ENCODE measurements around the gene CFB. TPM values are rescaled to one million over a fixed set of nuclear protein-coding genes. Genes with fewer than 3 reads are reported as not detected.

CFB gene
- total and polyA plus RNA-seq, 2 of the 13 experiments (the other 11 are each of a cell fraction or from before 2014, with no cell fraction given) = 171 to 513 TPM

DNA sequence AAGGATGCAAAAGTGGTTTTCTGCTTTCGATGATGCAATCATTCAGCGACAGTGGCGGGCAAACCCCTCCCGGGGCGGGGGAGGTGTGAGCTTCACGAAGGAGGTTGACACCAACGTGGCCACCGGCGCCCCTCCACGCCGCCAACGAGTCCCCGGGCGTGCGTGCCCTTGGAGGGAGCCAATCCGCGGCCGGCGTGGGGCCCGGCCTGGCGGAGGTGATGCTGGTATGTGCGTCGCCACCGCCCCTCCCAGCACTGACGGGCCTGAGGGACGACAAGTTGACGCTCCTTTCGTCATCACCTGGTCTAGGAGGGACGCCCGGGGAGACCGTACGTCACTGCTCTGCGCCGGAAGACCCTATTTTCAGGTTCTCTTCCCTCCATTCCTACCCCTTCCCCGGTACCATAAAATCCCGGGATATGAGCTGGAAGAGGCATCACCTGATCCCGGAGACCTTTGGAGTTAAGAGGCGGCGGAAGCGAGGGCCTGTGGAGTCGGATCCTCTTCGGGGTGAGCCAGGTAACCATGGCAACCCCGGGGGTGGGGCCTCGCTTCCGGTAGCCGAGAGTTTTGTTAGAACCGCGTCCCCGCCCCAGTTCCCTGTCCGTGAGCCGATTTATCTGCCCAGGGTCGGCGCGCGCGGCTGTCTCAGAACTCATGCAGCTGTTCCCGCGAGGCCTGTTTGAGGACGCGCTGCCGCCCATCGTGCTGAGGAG is 26.3 kb downstream of the CFB start, which contains the start of gene DXO (continued):
- TF ChIP-seq DNMT1 (CRISPR knock-in tag; IDR thresholded peaks at IDR 0.05) (peak; percentile 28; the same call in 1 of the 2 replicates), IKZF4 (CRISPR knock-in tag; IDR thresholded peaks at IDR 0.05; ENCODE audit: borderline replicate concordance, low read depth, not compliant biosample characterization) (peak; percentile 76), MBNL3 (CRISPR knock-in tag; conservative IDR thresholded peaks at IDR 0.05) (no peak), HNRNPUL1 (IDR thresholded peaks at IDR 0.05; ENCODE audit: low read depth, low read length) (no peak), ZFP36L2 (CRISPR knock-in tag; IDR thresholded peaks at IDR 0.05) (no peak), ZSCAN25 (CRISPR knock-in tag; IDR thresholded peaks at IDR 0.05) (no peak), TARDBP (CRISPR knock-in tag; IDR thresholded peaks at IDR 0.05) (peak; percentile 77; the same call in 1 of the 2 replicates), RAD51 (IDR thresholded peaks at IDR 0.05; ENCODE audit: borderline replicate concordance) (no peak), CBX1 (IDR thresholded peaks at IDR 0.05; ENCODE audit: low read depth) (peak; percentile 63), ZNF432 (CRISPR knock-in tag; IDR thresholded peaks at IDR 0.05; ENCODE audit: borderline replicate concordance) (no peak), ZFYVE20 (CRISPR knock-in tag; IDR thresholded peaks at IDR 0.05; ENCODE audit: borderline replicate concordance, low read depth) (peak; percentile 77; the same call in 1 of the 2 replicates), ZNF781 (CRISPR knock-in tag; IDR thresholded peaks at IDR 0.05; ENCODE audit: borderline replicate concordance, not compliant biosample characterization) (no peak), MATR3 (CRISPR knock-in tag; IDR thresholded peaks at IDR 0.05) (no peak), SETDB1 (CRISPR knock-in tag; IDR thresholded peaks at IDR 0.05; ENCODE audit: borderline replicate concordance) (no peak), FOXC1 (CRISPR knock-in tag; IDR thresholded peaks at IDR 0.05; ENCODE audit: borderline replicate concordance) (peak; percentile 8), ZNF614 (CRISPR knock-in tag; IDR thresholded peaks at IDR 0.05; ENCODE audit: borderline replicate concordance) (no peak; the same call in 1 of the 2 replicates), ISX (CRISPR knock-in tag; conservative IDR thresholded peaks at IDR 0.05) (0 out of 2 replicates have a peak, but pooled peaks have one; percentile 32), SMARCC2 (IDR thresholded peaks at IDR 0.05) (peak; percentile 85; the same call in 1 of the 2 replicates), TMF1 (CRISPR knock-in tag; IDR thresholded peaks at IDR 0.05; ENCODE audit: low read depth) (peak; percentile 19; the same call in 1 of the 2 replicates)
- TF ChIP-seq, protein P1, sequence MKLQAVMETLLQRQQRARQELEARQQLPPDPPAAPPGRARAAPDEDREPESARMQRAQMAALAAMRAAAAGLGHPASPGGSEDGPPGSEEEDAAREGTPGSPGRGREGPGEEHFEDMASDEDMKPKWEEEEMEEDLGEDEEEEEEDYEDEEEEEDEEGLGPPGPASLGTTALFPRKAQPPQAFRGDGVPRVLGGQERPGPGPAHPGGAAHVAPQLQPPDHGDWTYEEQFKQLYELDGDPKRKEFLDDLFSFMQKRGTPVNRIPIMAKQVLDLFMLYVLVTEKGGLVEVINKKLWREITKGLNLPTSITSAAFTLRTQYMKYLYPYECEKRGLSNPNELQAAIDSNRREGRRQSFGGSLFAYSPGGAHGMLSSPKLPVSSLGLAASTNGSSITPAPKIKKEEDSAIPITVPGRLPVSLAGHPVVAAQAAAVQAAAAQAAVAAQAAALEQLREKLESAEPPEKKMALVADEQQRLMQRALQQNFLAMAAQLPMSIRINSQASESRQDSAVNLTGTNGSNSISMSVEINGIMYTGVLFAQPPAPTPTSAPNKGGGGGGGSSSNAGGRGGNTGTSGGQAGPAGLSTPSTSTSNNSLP (IDR thresholded peaks at IDR 0.05; ENCODE audit: low read depth, low read length) = no peak
- TF ChIP-seq, protein P2, sequence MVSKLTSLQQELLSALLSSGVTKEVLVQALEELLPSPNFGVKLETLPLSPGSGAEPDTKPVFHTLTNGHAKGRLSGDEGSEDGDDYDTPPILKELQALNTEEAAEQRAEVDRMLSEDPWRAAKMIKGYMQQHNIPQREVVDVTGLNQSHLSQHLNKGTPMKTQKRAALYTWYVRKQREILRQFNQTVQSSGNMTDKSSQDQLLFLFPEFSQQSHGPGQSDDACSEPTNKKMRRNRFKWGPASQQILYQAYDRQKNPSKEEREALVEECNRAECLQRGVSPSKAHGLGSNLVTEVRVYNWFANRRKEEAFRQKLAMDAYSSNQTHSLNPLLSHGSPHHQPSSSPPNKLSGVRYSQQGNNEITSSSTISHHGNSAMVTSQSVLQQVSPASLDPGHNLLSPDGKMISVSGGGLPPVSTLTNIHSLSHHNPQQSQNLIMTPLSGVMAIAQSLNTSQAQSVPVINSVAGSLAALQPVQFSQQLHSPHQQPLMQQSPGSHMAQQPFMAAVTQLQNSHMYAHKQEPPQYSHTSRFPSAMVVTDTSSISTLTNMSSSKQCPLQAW (CRISPR knock-in tag; IDR thresholded peaks at IDR 0.05) = peak; percentile 91
- TF ChIP-seq, protein P3, sequence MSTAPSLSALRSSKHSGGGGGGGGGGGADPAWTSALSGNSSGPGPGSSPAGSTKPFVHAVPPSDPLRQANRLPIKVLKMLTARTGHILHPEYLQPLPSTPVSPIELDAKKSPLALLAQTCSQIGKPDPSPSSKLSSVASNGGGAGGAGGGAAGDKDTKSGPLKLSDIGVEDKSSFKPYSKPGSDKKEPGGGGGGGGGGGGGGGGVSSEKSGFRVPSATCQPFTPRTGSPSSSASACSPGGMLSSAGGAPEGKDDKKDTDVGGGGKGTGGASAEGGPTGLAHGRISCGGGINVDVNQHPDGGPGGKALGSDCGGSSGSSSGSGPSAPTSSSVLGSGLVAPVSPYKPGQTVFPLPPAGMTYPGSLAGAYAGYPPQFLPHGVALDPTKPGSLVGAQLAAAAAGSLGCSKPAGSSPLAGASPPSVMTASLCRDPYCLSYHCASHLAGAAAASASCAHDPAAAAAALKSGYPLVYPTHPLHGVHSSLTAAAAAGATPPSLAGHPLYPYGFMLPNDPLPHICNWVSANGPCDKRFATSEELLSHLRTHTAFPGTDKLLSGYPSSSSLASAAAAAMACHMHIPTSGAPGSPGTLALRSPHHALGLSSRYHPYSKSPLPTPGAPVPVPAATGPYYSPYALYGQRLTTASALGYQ (CRISPR knock-in tag; IDR thresholded peaks at IDR 0.05) = peak; percentile 60; the same call in 1 of the 2 replicates
- TF ChIP-seq, protein P4, sequence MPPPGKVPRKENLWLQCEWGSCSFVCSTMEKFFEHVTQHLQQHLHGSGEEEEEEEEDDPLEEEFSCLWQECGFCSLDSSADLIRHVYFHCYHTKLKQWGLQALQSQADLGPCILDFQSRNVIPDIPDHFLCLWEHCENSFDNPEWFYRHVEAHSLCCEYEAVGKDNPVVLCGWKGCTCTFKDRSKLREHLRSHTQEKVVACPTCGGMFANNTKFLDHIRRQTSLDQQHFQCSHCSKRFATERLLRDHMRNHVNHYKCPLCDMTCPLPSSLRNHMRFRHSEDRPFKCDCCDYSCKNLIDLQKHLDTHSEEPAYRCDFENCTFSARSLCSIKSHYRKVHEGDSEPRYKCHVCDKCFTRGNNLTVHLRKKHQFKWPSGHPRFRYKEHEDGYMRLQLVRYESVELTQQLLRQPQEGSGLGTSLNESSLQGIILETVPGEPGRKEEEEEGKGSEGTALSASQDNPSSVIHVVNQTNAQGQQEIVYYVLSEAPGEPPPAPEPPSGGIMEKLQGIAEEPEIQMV (CRISPR knock-in tag; IDR thresholded peaks at IDR 0.05; ENCODE audit: low read depth) = peak; percentile 83
